ENCODE measurements around the gene PRAMEF10.
"Not testable (repeated sequence)": the region's sequence is repeated elsewhere in the genome, so short reads cannot be mapped to it uniquely, and the experiment has no call there.

DNA sequence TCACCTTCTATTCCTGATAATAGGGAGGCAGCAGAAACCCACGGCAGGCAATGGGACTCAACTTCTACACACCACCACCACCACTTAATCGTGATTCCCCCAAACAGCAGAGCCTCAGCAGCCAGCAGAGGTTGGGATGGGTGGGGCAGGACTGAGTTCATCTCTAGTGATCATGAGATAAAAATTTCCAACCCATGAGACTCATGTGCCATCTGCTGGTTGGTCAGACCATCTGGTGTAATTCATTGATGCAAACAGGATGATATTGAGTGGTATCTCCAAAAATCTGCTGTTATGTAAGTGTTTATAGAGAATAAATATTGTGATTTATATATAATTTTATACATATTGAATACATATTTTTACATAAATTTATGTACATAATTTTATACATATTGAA is 23.7 kb upstream of the PRAMEF10 start:
- TF ChIP-seq POLR2AphosphoS5, POLR2A (IDR thresholded peaks at IDR 0.05; ENCODE audit: low read depth, low read length): not testable (repeated sequence)
